Measurements from ENCODE around the gene SPEM3.

Gene SPEM3

DNA sequence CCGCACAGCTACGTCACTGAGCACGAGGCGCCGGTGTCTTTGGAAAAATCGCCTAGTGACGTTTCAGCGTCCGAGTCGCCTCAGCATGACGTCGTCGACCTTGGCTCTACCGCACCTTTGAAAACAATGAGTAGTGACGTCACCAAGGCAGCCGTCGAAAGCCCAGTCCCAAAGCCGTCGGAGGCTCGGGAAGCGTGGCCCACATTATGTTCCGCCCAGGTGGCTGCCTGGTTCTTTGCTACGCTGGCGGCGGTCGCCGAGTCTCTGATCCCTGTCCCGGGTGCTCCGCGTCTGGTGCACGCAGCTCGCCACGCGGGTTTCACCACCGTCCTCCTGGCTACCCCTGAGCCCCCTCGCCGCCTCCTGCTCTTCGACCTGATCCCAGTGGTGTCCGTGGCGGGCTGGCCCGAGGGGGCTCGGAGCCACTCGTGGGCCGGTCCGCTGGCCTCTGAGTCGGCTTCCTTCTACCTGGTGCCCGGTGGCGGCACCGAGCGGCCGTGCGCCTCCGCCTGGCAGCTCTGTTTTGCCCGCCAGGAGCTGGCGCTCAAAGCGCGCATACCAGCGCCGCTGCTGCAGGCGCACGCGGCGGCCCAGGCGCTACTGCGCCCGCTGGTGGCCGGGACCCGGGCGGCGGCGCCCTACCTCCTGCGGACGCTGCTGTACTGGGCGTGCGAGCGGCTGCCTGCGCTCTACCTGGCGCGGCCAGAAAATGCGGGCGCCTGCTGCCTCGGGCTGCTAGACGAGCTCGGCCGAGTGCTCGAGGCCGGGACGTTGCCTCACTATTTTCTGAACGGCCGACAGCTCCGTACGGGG, 8.1 kb downstream of the SPEM3 start:
- Histone ChIP-seq H3K9me3 (ENCODE audit: control insufficient read depth, insufficient read depth, low read length) (no peaks in the 10 kb centered on the region), H3K27ac (ENCODE audit: low read length) (no peak overlapping the region), H3K36me3 (ENCODE audit: control insufficient read depth, insufficient read depth, low read length) (no peaks in the 10 kb centered on the region), H3K4me3 (ENCODE audit: low read length) (peak overlapping the region; percentile 65; the same call in 1 of the 2 replicates), H3K27me3 (ENCODE audit: control insufficient read depth, insufficient read depth, low read length) (no peaks in the 10 kb centered on the region; the same call in 1 of the 2 replicates), H3K4me1 (ENCODE audit: control insufficient read depth, insufficient read depth, low read length) (no peaks in the 10 kb centered on the region)
- no peak for DNase-seq (ENCODE audit: low read depth, low spot score)
- WGBS (ENCODE audit: insufficient coverage, insufficient read length), result no CpG with 5 or more reads among the region's 92 CpGs

GRCh38 chr17:7437369-7437863, 8.8 kb downstream of the SPEM3 start:
- WGBS (ENCODE audit: insufficient coverage, insufficient read length), result no CpG with 5 or more reads among the region's 31 CpGs

DNA sequence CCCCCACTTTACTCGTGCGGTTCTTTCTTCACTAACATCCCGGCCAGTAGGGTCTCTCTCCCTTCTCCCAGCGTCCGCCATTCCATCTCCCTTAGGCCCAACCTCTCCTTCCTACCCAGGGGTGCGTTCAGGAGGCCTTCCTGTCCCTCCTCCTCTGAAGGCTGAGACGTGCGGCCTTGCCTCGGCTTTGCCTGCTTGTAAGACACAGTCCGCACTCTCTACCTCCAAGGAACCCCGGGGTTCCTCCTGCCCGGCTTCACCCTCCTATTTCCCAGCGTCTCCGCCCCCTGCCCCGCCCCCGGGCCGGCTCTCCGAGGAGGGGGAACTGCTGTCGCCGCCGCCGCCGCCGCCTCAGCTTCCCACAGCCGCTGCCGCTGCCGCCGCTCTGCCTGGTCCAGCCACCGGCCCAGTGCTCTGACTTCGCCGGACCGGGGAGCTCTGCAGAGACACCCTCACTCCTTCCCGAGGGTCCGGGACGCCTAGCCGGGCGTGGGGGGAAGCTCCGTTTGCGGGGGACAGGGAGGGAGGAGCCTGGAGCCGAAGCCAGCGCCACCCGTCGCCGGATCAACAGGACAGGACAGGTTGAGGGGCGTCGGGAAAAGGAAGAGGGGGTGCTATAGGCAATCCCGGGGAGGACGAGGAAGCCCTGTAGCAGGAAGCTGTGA, 9.4 kb downstream of the SPEM3 start:
- no peak overlapping the region for H3K27ac ChIP-seq (ENCODE audit: low read length)
- WGBS (ENCODE audit: insufficient coverage, insufficient read length), result no CpG with 5 or more reads among the region's 48 CpGs
- no peaks in the 10 kb centered on the region for H3K9me3 ChIP-seq (ENCODE audit: control insufficient read depth, insufficient read depth, low read length)
- no peaks in the 10 kb centered on the region for H3K36me3 ChIP-seq (ENCODE audit: control insufficient read depth, insufficient read depth, low read length)
- no peaks in the 10 kb centered on the region for H3K4me1 ChIP-seq (ENCODE audit: control insufficient read depth, insufficient read depth, low read length)
- no peak for DNase-seq (ENCODE audit: low read depth, low spot score)
- H3K27me3 ChIP-seq (ENCODE audit: control insufficient read depth, insufficient read depth, low read length), result no peaks in the 10 kb centered on the region; the same call in 1 of the 2 replicates
- peak overlapping the region; percentile 65; the same call in 1 of the 2 replicates for H3K4me3 ChIP-seq (ENCODE audit: low read length)

More at GRCh38 chr17:7437369-7437863, 8.8 kb downstream of the SPEM3 start:
- Histone ChIP-seq H3K4me1 (ENCODE audit: control insufficient read depth, insufficient read depth, low read length) (no peaks in the 10 kb centered on the region), H3K4me3 (ENCODE audit: low read length) (peak overlapping the region; percentile 65; the same call in 1 of the 2 replicates), H3K36me3 (ENCODE audit: control insufficient read depth, insufficient read depth, low read length) (no peaks in the 10 kb centered on the region), H3K27me3 (ENCODE audit: control insufficient read depth, insufficient read depth, low read length) (no peaks in the 10 kb centered on the region; the same call in 1 of the 2 replicates), H3K9me3 (ENCODE audit: control insufficient read depth, insufficient read depth, low read length) (no peaks in the 10 kb centered on the region), H3K27ac (ENCODE audit: low read length) (no peak overlapping the region)
- no peak for DNase-seq (ENCODE audit: low read depth, low spot score)

DNA sequence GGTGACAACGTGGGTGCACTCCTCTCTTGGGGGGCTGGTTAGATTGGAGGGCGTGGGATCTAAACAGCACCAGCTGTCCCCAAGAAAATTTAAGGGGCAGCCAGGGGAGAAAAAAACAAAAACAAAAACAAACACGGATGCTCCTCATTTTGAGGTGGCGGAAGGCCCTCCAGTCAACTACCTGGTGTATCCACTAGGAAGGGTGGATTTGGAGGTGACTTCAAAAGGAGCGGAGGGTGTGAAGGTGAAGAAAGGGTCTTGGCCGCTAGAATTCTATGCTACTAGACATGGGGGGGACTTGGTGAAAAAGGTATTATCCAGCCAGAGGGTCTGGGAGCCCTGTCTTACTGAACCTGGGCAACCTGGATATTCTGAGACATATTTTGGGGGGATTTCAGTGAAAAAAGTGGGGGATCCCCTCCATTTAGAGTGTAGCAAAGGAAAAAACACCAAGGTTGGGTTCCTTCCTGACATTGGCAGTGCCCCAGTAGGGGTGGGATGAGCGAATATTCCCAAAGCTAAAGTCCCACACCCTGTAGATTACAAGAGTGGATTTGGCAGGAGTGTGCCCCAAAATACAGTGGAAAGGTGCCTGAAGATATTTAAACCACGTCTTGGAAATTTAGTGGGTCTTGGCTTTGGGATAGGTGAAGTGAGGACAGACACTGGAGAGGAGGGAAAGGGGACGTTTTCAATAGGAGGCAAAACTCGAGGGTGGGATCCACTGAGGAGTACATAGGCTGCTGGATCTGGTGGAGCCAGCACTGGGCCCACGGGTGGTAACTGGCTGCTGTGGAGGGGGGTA, 10.2 kb downstream of the SPEM3 start:
- no peaks in the 10 kb centered on the region for H3K4me1 ChIP-seq (ENCODE audit: control insufficient read depth, insufficient read depth, low read length)
- H3K9me3 ChIP-seq (ENCODE audit: control insufficient read depth, insufficient read depth, low read length), result no peaks in the 10 kb centered on the region
- no peak for DNase-seq (ENCODE audit: low read depth, low spot score)
- peak overlapping the region; percentile 65; the same call in 1 of the 2 replicates for H3K4me3 ChIP-seq (ENCODE audit: low read length)
- H3K27me3 ChIP-seq (ENCODE audit: control insufficient read depth, insufficient read depth, low read length), result no peaks in the 10 kb centered on the region; the same call in 1 of the 2 replicates
- H3K36me3 ChIP-seq (ENCODE audit: control insufficient read depth, insufficient read depth, low read length), result no peaks in the 10 kb centered on the region
- no CpG with 5 or more reads among the region's 11 CpGs for WGBS (ENCODE audit: insufficient coverage, insufficient read length)
- H3K27ac ChIP-seq (ENCODE audit: low read length), result no peak overlapping the region

- Histone ChIP-seq H3K4me3 (ENCODE audit: low read length) (peak within 1 kb of the TSS; percentile 65; the same call in 1 of the 2 replicates), H3K36me3 (ENCODE audit: control insufficient read depth, insufficient read depth, low read length) (no peaks in the 10 kb centered on the region), H3K27ac (ENCODE audit: low read length) (no peak within 1 kb of the TSS), H3K4me1 (ENCODE audit: control insufficient read depth, insufficient read depth, low read length) (0 out of 2 replicates have a peak, but pooled peaks cover 2% of the 10 kb centered on the region), H3K9me3 (ENCODE audit: control insufficient read depth, insufficient read depth, low read length) (no peaks in the 10 kb centered on the region), H3K27me3 (ENCODE audit: control insufficient read depth, insufficient read depth, low read length) (no peaks in the 10 kb centered on the region; the same call in 1 of the 2 replicates)
- no CpG with 5 or more reads among the region's 50 CpGs for WGBS (ENCODE audit: insufficient coverage, insufficient read length)
- DNase-seq (ENCODE audit: low read depth, low spot score), result no peak
Measured at GRCh38 chr17:7439462-7440112, 10.9 kb downstream of the SPEM3 start, which contains the start of gene FGF11. TSS of gene FGF11 (plus strand) at chr17:7439512. CDS start at chr17:7439621, 109 bp downstream.

- Histone ChIP-seq H3K9me3 (ENCODE audit: control insufficient read depth, insufficient read depth, low read length) (no peaks in the 10 kb centered on the region), H3K4me3 (ENCODE audit: low read length) (peak overlapping the region; percentile 57; the same call in 1 of the 2 replicates), H3K36me3 (ENCODE audit: control insufficient read depth, insufficient read depth, low read length) (no peaks in the 10 kb centered on the region), H3K27ac (ENCODE audit: low read length) (no peak overlapping the region), H3K4me1 (ENCODE audit: control insufficient read depth, insufficient read depth, low read length) (0 out of 2 replicates have a peak, but pooled peaks cover 3% of the 10 kb centered on the region), H3K27me3 (ENCODE audit: control insufficient read depth, insufficient read depth, low read length) (no peaks in the 10 kb centered on the region; the same call in 1 of the 2 replicates)
- no CpG with 5 or more reads among the region's 46 CpGs for WGBS (ENCODE audit: insufficient coverage, insufficient read length)
- DNase-seq (ENCODE audit: low read depth, low spot score), result no peak
Measured at GRCh38 chr17:7440113-7440833, 11.6 kb downstream of the SPEM3 start.

DNA sequence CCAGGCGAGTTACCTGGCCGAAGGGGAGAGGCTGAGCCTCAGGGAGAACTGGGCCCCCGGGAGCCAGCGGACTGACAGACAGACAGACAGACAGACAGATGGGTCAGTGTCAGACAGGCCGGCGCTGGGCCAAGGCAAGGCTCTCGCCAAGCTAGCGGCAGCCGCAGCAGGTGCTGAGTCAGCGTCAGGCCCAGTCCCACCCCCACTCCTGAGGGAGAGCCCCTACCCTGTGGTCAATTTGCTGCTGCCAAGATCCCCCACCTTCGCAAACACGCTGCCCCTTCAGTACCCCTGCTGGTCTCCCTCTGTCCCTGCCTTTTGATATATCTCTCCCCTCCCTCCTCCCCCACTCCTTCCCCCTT, 12.2 kb downstream of the SPEM3 start:
- 0 out of 2 replicates have a peak, but pooled peaks cover 3% of the 10 kb centered on the region for H3K4me1 ChIP-seq (ENCODE audit: control insufficient read depth, insufficient read depth, low read length)
- no peak overlapping the region for H3K27ac ChIP-seq (ENCODE audit: low read length)
- no peak for DNase-seq (ENCODE audit: low read depth, low spot score)
- peak overlapping the region; percentile 57; the same call in 1 of the 2 replicates for H3K4me3 ChIP-seq (ENCODE audit: low read length)
- H3K36me3 ChIP-seq (ENCODE audit: control insufficient read depth, insufficient read depth, low read length), result no peaks in the 10 kb centered on the region
- no CpG with 5 or more reads among the region's 12 CpGs for WGBS (ENCODE audit: insufficient coverage, insufficient read length)
- H3K27me3 ChIP-seq (ENCODE audit: control insufficient read depth, insufficient read depth, low read length), result no peaks in the 10 kb centered on the region; the same call in 1 of the 2 replicates
- H3K9me3 ChIP-seq (ENCODE audit: control insufficient read depth, insufficient read depth, low read length), result no peaks in the 10 kb centered on the region

GRCh38 chr17:7441266-7441665, 12.6 kb downstream of the SPEM3 start:
- Histone ChIP-seq H3K27ac (ENCODE audit: low read length) (no peak overlapping the region), H3K36me3 (ENCODE audit: control insufficient read depth, insufficient read depth, low read length) (no peaks in the 10 kb centered on the region), H3K4me3 (ENCODE audit: low read length) (no peak overlapping the region), H3K27me3 (ENCODE audit: control insufficient read depth, insufficient read depth, low read length) (no peaks in the 10 kb centered on the region; the same call in 1 of the 2 replicates), H3K9me3 (ENCODE audit: control insufficient read depth, insufficient read depth, low read length) (no peaks in the 10 kb centered on the region), H3K4me1 (ENCODE audit: control insufficient read depth, insufficient read depth, low read length) (0 out of 2 replicates have a peak, but pooled peaks cover 3% of the 10 kb centered on the region)
- WGBS (ENCODE audit: insufficient coverage, insufficient read length), result no CpG with 5 or more reads among the region's 7 CpGs
- DNase-seq (ENCODE audit: low read depth, low spot score), result no peak

GRCh38 chr17:7442142-7442541, 13.5 kb downstream of the SPEM3 start:
- Histone ChIP-seq H3K4me1 (ENCODE audit: control insufficient read depth, insufficient read depth, low read length) (peaks cover 5% of the 10 kb centered on the region; the same call in 1 of the 2 replicates), H3K4me3 (ENCODE audit: low read length) (no peak overlapping the region), H3K27ac (ENCODE audit: low read length) (no peak overlapping the region), H3K9me3 (ENCODE audit: control insufficient read depth, insufficient read depth, low read length) (no peaks in the 10 kb centered on the region), H3K36me3 (ENCODE audit: control insufficient read depth, insufficient read depth, low read length) (no peaks in the 10 kb centered on the region), H3K27me3 (ENCODE audit: control insufficient read depth, insufficient read depth, low read length) (no peaks in the 10 kb centered on the region; the same call in 1 of the 2 replicates)
- WGBS (ENCODE audit: insufficient coverage, insufficient read length), result no CpG with 5 or more reads among the region's 2 CpGs
- no peak for DNase-seq (ENCODE audit: low read depth, low spot score)
